Measurements from ENCODE around the gene ZBTB7C.

DNA sequence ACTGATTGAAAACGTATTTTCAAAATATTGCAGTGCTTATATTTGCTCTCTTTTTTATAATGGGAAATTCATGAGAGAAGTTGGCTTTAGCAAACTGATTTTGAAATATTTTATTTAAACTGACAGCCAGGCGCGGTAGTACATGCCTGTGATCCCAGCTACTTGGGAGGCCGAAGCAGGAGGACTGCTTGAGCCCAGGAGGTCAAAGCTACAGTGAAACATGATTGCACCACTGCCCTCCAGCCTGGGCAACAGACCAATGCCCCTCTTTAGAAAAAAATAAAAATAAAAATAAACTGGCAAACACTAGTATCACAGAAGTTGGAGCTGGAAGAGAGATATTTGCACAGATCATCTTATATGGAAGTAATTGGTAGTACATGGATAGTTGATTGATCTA, 20.7 kb downstream of the ZBTB7C start:
- TF ChIP-seq, protein P1, sequence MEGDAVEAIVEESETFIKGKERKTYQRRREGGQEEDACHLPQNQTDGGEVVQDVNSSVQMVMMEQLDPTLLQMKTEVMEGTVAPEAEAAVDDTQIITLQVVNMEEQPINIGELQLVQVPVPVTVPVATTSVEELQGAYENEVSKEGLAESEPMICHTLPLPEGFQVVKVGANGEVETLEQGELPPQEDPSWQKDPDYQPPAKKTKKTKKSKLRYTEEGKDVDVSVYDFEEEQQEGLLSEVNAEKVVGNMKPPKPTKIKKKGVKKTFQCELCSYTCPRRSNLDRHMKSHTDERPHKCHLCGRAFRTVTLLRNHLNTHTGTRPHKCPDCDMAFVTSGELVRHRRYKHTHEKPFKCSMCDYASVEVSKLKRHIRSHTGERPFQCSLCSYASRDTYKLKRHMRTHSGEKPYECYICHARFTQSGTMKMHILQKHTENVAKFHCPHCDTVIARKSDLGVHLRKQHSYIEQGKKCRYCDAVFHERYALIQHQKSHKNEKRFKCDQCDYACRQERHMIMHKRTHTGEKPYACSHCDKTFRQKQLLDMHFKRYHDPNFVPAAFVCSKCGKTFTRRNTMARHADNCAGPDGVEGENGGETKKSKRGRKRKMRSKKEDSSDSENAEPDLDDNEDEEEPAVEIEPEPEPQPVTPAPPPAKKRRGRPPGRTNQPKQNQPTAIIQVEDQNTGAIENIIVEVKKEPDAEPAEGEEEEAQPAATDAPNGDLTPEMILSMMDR (IDR thresholded peaks at IDR 0.05; ENCODE audit: low read depth, low read length, missing input control) = no peak
- TF ChIP-seq GABPA (IDR thresholded peaks at IDR 0.05 in 1 of 2, conservative IDR thresholded peaks at IDR 0.05 in 1 of 2) = no peak
- TF ChIP-seq JUND (IDR thresholded peaks at IDR 0.05) = no peak
- no peak for TF ChIP-seq SP1 (IDR thresholded peaks at IDR 0.05)
- no peak for TF ChIP-seq ATF3 (IDR thresholded peaks at IDR 0.05)
- no peak for TF ChIP-seq ZBTB33 (IDR thresholded peaks at IDR 0.05)
- TF ChIP-seq RXRA (IDR thresholded peaks at IDR 0.05) = no peak
- TF ChIP-seq REST (IDR thresholded peaks at IDR 0.05) = no peak
- no peak for TF ChIP-seq NR2F2 (IDR thresholded peaks at IDR 0.05)
- no peak for TF ChIP-seq HNF4G (IDR thresholded peaks at IDR 0.05)
- no peak for TF ChIP-seq EGR1 (IDR thresholded peaks at IDR 0.05; ENCODE audit: low read depth in 2 of 2)
- TF ChIP-seq, protein P2, sequence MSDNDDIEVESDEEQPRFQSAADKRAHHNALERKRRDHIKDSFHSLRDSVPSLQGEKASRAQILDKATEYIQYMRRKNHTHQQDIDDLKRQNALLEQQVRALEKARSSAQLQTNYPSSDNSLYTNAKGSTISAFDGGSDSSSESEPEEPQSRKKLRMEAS (IDR thresholded peaks at IDR 0.05) = no peak
- TF ChIP-seq FOXA1 (IDR thresholded peaks at IDR 0.05) = no peak

Data from liver (tissue), 3 donors.